HepG2 (cell line): ENCODE results near the gene KIF6. TPM values are rescaled to one million over a fixed set of nuclear protein-coding genes. Genes with fewer than 3 reads are reported as not detected.

Source experiments
- CEBPB ChIP-seq: IDR thresholded peaks from 2 replicates; pipeline ENCODE4 v1.6.1; 2011; ENCODE audit warnings: low read depth, low read length, improper control_type of control experiment, borderline replicate concordance
- DMTF1 ChIP-seq: sonication (generic); formaldehyde crosslinking; IDR thresholded peaks from 2 replicates; pipeline ENCODE4 v1.4.0; 2020; ENCODE audit warnings: mild to moderate bottlenecking, missing genetic modification reagents
- ETV6 ChIP-seq: sonication (generic); formaldehyde crosslinking; conservative IDR thresholded peaks from 2 replicates; pipeline ENCODE4 v1.4.0; 2020; ENCODE audit warnings: missing genetic modification reagents
- FOXA1 ChIP-seq, 2 experiments: fragments of 450-650 bp in 1 of 2; sonication (generic) in 1 of 2; formaldehyde crosslinking in 1 of 2; IDR thresholded peaks; 2 replicates each; pipeline versions ENCODE4 v1.4.0 to v1.6.1; 2016 to 2020; ENCODE audit warnings: missing genetic modification reagents in 1 of 2
- MED1 ChIP-seq: sonication (generic); formaldehyde crosslinking; IDR thresholded peaks from 2 replicates; pipeline ENCODE4 v1.4.0; 2020; ENCODE audit warnings: missing genetic modification reagents
- MTA1 ChIP-seq: sonication (generic); formaldehyde crosslinking; IDR thresholded peaks from 2 replicates; pipeline ENCODE4 v1.4.0; 2020; ENCODE audit warnings: missing genetic modification reagents, mild to moderate bottlenecking, borderline replicate concordance
- MTERF4 ChIP-seq: sonication (generic); formaldehyde crosslinking; IDR thresholded peaks from 2 replicates; pipeline ENCODE4 v1.8.0; 2023; ENCODE audit warnings: mild to moderate bottlenecking, missing genetic modification reagents
- NFYB ChIP-seq: sonication (generic); formaldehyde crosslinking; IDR thresholded peaks from 2 replicates; pipeline ENCODE4 v1.4.0; 2020; ENCODE audit warnings: missing genetic modification reagents
- POGZ ChIP-seq: sonication (generic); formaldehyde crosslinking; IDR thresholded peaks from 2 replicates; pipeline ENCODE4 v1.4.0; 2020; ENCODE audit warnings: mild to moderate bottlenecking, missing genetic modification reagents
- RARG ChIP-seq: sonication (generic); formaldehyde crosslinking; IDR thresholded peaks from 2 replicates; pipeline ENCODE4 v1.4.0; 2020; ENCODE audit warnings: low read depth, mild to moderate bottlenecking, missing genetic modification reagents
- SMAD9 ChIP-seq: sonication (generic); formaldehyde crosslinking; IDR thresholded peaks from 2 replicates; pipeline ENCODE4 v1.5.1; 2020; ENCODE audit warnings: mild to moderate bottlenecking, missing genetic modification reagents
- SNAI1 ChIP-seq: sonication (generic); formaldehyde crosslinking; IDR thresholded peaks from 2 replicates; pipeline ENCODE4 v1.5.0; 2020; ENCODE audit warnings: mild to moderate bottlenecking, missing genetic modification reagents, borderline replicate concordance
- SSRP1 ChIP-seq: IDR thresholded peaks from 2 replicates; pipeline ENCODE4 v1.6.1; 2016; ENCODE audit warnings: control low read depth
- ZHX1 ChIP-seq: sonication (generic); formaldehyde crosslinking; IDR thresholded peaks from 2 replicates; pipeline ENCODE4 v1.8.1; 2022; ENCODE audit warnings: low read depth, mild to moderate bottlenecking, missing genetic modification reagents
- ZNF547 ChIP-seq: sonication (generic); formaldehyde crosslinking; IDR thresholded peaks from 2 replicates; pipeline ENCODE4 v1.5.1; 2020; ENCODE audit warnings: mild to moderate bottlenecking, missing genetic modification reagents
- ZNF589 ChIP-seq: sonication (generic); formaldehyde crosslinking; conservative IDR thresholded peaks from 2 replicates; pipeline ENCODE4 v1.8.0; 2022; ENCODE audit warnings: mild to moderate bottlenecking, moderate library complexity, missing genetic modification reagents
- ZNF7 ChIP-seq: IDR thresholded peaks from 2 replicates; pipeline ENCODE4 v1.6.1; 2016; ENCODE audit warnings: missing biosample characterization, missing genetic modification reagents
- ZNF788 ChIP-seq: sonication (generic); formaldehyde crosslinking; IDR thresholded peaks from 2 replicates; pipeline ENCODE4 v1.5.0; 2020; ENCODE audit warnings: mild to moderate bottlenecking, missing genetic modification reagents, borderline replicate concordance
- ZNF790 ChIP-seq: sonication (generic); formaldehyde crosslinking; IDR thresholded peaks from 2 replicates; pipeline ENCODE4 v1.8.0; 2022; ENCODE audit warnings: missing genetic modification reagents, mild to moderate bottlenecking, borderline replicate concordance
- polyA plus RNA-seq, 8 experiments: library from polyadenylated mRNA; depleted of rRNA in 3 of 8; stranded (reverse) in 7 of 8; unstranded in 1 of 8; fragments of >200 nt; fragmentation: Illumina TruSeq in 4 of 8; extraction: Trizol in 4 of 8; gene quantifications; 2 replicates each; pipeline versions ENCODE4 v1.2.1 to v1.2.3, GENCODE V29; 2011 to 2016; ENCODE audit warnings: low read depth in 4 of 8, missing spikeins in 1 of 8, mixed read lengths in 1 of 8; ENCODE audit not compliant: insufficient read depth in 1 of 8
- total RNA-seq, 5 experiments: library from RNA; depleted of rRNA; stranded (reverse); fragments of >200 nt; fragmentation: Illumina TruSeq; extraction: Trizol; gene quantifications; 2 replicates each; pipeline ENCODE4 v1.2.3, GENCODE V29; 2016; ENCODE audit warnings: low read depth in 1 of 5

KIF6 gene
- total and polyA plus RNA-seq, 2 of the 13 experiments (the other 11 are each of a cell fraction or from before 2014, with no cell fraction given) = 0.04 to 0.27 TPM

GRCh38 chr6:39298061-39298460 is 427.1 kb downstream of the KIF6 start (continued):
- TF ChIP-seq ETV6 (CRISPR knock-in tag) (no peak), SMAD9 (no peak), RARG (CRISPR knock-in tag) (no peak), FOXA1 (IDR thresholded peaks at IDR 0.05) (no peak), FOXA1 (CRISPR knock-in tag; IDR thresholded peaks at IDR 0.05) (peak; percentile 89), ZNF788 (CRISPR knock-in tag) (no peak), MTA1 (CRISPR knock-in tag) (peak; percentile 74; the same call in 1 of the 2 replicates), NFYB (CRISPR knock-in tag) (no peak), MED1 (CRISPR knock-in tag) (peak; percentile 42; the same call in 1 of the 2 replicates), ZNF589 (CRISPR knock-in tag) (no peak), POGZ (CRISPR knock-in tag) (no peak), ZHX1 (CRISPR knock-in tag) (no peak), SSRP1 (CRISPR knock-in tag) (no peak), ZNF790 (CRISPR knock-in tag) (no peak), ZNF7 (no peak), ZNF547 (CRISPR knock-in tag) (no peak), MTERF4 (CRISPR knock-in tag) (no peak), SNAI1 (CRISPR knock-in tag) (no peak), CEBPB (peak; percentile 92), DMTF1 (CRISPR knock-in tag) (no peak)
